Adrenal gland (tissue), 12 donors: Measurements from ENCODE around the gene PRODH. TPM values are rescaled to one million over a fixed set of nuclear protein-coding genes. Genes with fewer than 3 reads are reported as not detected.
"Not testable (repeated sequence)": the region's sequence is repeated elsewhere in the genome, so short reads cannot be mapped to it uniquely, and the experiment has no call there.

ENCODE experiments used
- DNase-seq, 7 donors: peaks; one replicate each; pipeline ENCODE4 v3.0.0-alpha.2; 2019 to 2020
- H3K27ac ChIP-seq, 5 donors: fragments of 200-600 bp; sonication (generic) in 4 of 5; 1 replicate in 3 of 5; 2 replicates in 2 of 5; pipeline versions ENCODE4 v1.5.1 to v1.8.0; 2016 to 2020; ENCODE audit warnings: mild to moderate bottlenecking in 1 of 5
- H3K27me3 ChIP-seq: fragments of 200-600 bp; 2 replicates; pipeline ENCODE4 v1.8.0; 2021
- H3K36me3 ChIP-seq, 2 donors: fragments of 200-600 bp; replicated peaks in 1 of 2; 1 replicate in 1 of 2; 2 replicates in 1 of 2; pipeline versions ENCODE4 v1.5.1 to v1.8.0; 2018 to 2022
- H3K4me1 ChIP-seq, 2 donors: fragments of 200-600 bp; replicated peaks in 1 of 2; 1 replicate in 1 of 2; 2 replicates in 1 of 2; pipeline versions ENCODE4 v1.5.1 to v1.8.0; 2018 to 2021
- H3K4me3 ChIP-seq, 4 donors: fragments of 200-600 bp; sonication (generic) in 3 of 4; one replicate each; pipeline ENCODE4 v1.5.1; 2016 to 2018
- H3K9me3 ChIP-seq, 3 donors: fragments of 200-600 bp; sonication (generic) in 1 of 3; replicated peaks in 1 of 3; 1 replicate in 2 of 3; 2 replicates in 1 of 3; pipeline versions ENCODE4 v1.5.1 to v1.8.0; 2016 to 2021
- WGBS, 4 donors: extraction: QIAGEN DNeasy Blood & Tissue Kit in 2 of 4; methylation state at CpG; one replicate each; pipeline versions ENCODE4 v1.1.5 to v1.1.7; 2013 to 2017; 5-methylcytosine and 5-hydroxymethylcytosine counted together
- intact Hi-C, 2 donors: fragments of 100-400 bp; cut with DNase I; formaldehyde crosslinking; loops; one replicate each; pipeline versions ENCODE4 v1.14.1 to v1.15.0; 2022 to 2023
- polyA plus RNA-seq, 3 donors: library from polyadenylated mRNA; stranded (reverse); fragments of 200-250 nt in 2 of 3; fragments of 350-450 nt in 1 of 3; fragmentation: Illumina TruSeq in 1 of 3; extraction: RNeasy Lipid Tissue Mini Kit (QIAGEN cat#74804) in 1 of 3; gene quantifications; one replicate each; pipeline ENCODE4 v1.2.3, GENCODE V29; 2013 to 2014
- total RNA-seq, 9 donors: library from RNA; depleted of rRNA in 4 of 9; stranded (reverse); fragments of >200 nt in 4 of 9; fragments of 120-200 nt in 1 of 9; fragmentation: NEBNext Ultra II Directional in 1 of 9; extraction: Animal tissue kit (Norgen Biotek cat#: 25700) in 1 of 9; gene quantifications; one replicate each; pipeline versions ENCODE4 v1.1.0 to v1.2.4, GENCODE V29; 2013 to 2023
- donor health status: healthy with polysubstance abuse.
- donor health status: Bipolar disorder and iron deficiency.
- donor health status: DM: yes; HTN: yes; CAD: no.
- donor health status: DM: no; HTN: no; CAD: no.
- donor health status: DM: no; HTN: no; CAD: no.
- donor health status: DM: yes; HTN: yes; CAD: no.

PRODH gene
- total and polyA plus RNA-seq, 12 donors: 0.28 to 2.7 (median 1.0) TPM; not detected in 4

GRCh38 chr22:18960166-18960820 is 24.2 kb upstream of the PRODH start:
- H3K4me3 ChIP-seq, H3K9me3 ChIP-seq, H3K27ac ChIP-seq, H3K4me1 ChIP-seq, intact Hi-C loops, DNase-seq, H3K36me3 ChIP-seq, H3K27me3 ChIP-seq: not testable (repeated sequence)
- WGBS, 4 donors: 76 to 90% (median 82%) methylated on average over 2 to 10 of the region's 11 CpGs

DNA sequence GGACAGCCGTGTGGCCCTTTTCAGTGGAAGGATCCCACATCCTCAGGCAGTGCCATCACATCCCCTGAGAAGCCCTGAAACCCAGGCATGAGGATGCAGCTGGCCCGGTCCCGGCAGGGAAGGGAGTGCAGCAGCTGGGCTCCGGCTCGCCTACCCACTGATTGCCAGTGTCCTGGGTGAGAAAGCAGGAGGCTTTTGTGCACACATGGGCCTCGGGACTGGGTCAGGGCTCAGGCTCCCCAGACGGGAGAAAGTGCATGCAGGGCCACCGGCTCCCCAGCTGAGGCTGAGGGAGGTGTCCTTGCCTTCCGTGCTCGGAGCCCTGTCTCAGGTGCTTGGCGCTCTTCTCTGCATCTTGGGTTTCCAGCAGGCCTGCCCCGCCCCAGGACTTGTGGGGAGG is 23.6 kb upstream of the PRODH start:
- not testable (repeated sequence) for H3K9me3 ChIP-seq, H3K36me3 ChIP-seq, H3K4me1 ChIP-seq, H3K4me3 ChIP-seq, DNase-seq, H3K27ac ChIP-seq, H3K27me3 ChIP-seq
- WGBS, 4 donors: 79 to 81% methylated on average over 10 to 12 of the region's 12 CpGs; no CpG with 5 or more reads in 2 of the 4 donors
- intact Hi-C loops: loop anchor here in 1 of 2 donors (5.0 kb wide), 1 partner anchor 668 kb away; no protein-coding TSS in a partner anchor

DNA sequence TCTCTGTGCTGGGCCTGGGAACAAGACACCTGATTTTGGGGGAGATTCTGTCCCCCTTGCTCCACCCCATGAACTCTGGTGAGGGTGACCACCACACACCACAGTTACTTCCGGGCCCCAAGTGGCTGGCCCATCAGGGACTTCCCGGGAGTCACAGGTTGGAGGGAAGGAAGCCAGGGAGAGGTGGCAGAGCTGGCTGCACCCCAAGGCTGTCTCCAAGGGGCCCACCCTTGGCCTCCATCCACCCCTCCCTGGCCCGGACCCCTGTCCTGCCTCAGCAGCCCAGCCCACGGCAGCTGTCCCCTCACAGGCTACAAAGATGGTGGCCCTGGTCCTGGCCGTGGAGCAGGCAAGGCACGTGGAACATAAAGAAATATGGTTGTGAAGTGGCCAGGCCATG is 23.2 kb upstream of the PRODH start:
- DNase-seq: not testable (repeated sequence)

DNA sequence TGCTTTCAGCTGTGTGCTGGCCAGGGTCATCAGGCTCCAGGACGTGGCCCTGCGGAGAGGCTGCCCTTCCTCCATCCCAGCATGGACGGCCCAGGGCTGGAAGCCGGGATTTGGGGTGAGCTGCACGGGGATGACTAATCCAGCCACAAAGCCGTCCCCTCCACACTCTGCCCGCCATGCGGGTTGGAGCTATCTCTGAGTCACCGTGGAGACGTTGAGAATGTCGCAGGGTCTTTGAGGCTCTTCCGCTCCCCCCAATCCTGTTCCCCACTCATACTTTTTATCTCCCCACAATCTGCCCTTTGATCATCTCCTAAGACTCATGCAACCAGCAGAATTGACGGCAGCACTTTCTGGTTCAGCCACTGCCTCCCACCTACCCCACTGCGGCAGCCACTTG is 22.6 kb upstream of the PRODH start:
- not testable (repeated sequence) for H3K27me3 ChIP-seq, H3K4me3 ChIP-seq, H3K36me3 ChIP-seq, H3K4me1 ChIP-seq, DNase-seq, H3K9me3 ChIP-seq, H3K27ac ChIP-seq
- intact Hi-C loops: loop anchor here in 1 of 2 donors (5.0 kb wide), 1 partner anchor 669 kb away; no protein-coding TSS in a partner anchor
- 66 to 73% (median 70%) methylated on average over 11 to 14 of the region's 14 CpGs for WGBS, 4 donors

More for the DNA sequence above, 23.2 kb upstream of the PRODH start:
- 71 to 84% (median 78%) methylated on average over 2 to 6 of the region's 6 CpGs for WGBS, 4 donors
- not testable (repeated sequence) for H3K27ac ChIP-seq, H3K4me1 ChIP-seq, H3K9me3 ChIP-seq, H3K27me3 ChIP-seq, H3K36me3 ChIP-seq, H3K4me3 ChIP-seq
- intact Hi-C loops: loop anchor here in 1 of 2 donors (5.0 kb wide), 1 partner anchor 668 kb away; no protein-coding TSS in a partner anchor

- 79 to 84% (median 82%) methylated on average over 10 to 18 of the region's 18 CpGs for WGBS, 4 donors
- H3K27me3 ChIP-seq, H3K4me3 ChIP-seq, H3K9me3 ChIP-seq, H3K4me1 ChIP-seq, H3K27ac ChIP-seq, H3K36me3 ChIP-seq: not testable (repeated sequence)
- intact Hi-C loops: loop anchor here in 1 of 2 donors (5.0 kb wide), 1 partner anchor 669 kb away; no protein-coding TSS in a partner anchor
- peak in 1 of 7 donors; percentile 8 for DNase-seq
These were observed 22.2 kb upstream of the PRODH start for GRCh38 chr22:18958321-18958705.

- intact Hi-C loops: loop anchor here in 1 of 2 donors (5.0 kb wide), 1 partner anchor 670 kb away; no protein-coding TSS in a partner anchor
- 57 to 74% (median 73%) methylated on average over 3 to 15 of the region's 18 CpGs for WGBS, 4 donors
- H3K36me3 ChIP-seq, H3K27me3 ChIP-seq, H3K4me3 ChIP-seq, H3K4me1 ChIP-seq, H3K9me3 ChIP-seq, H3K27ac ChIP-seq: not testable (repeated sequence)
- peak in 1 of 7 donors; percentile 10 for DNase-seq
These were observed 21.7 kb upstream of the PRODH start for GRCh38 chr22:18957621-18958320.

DNA sequence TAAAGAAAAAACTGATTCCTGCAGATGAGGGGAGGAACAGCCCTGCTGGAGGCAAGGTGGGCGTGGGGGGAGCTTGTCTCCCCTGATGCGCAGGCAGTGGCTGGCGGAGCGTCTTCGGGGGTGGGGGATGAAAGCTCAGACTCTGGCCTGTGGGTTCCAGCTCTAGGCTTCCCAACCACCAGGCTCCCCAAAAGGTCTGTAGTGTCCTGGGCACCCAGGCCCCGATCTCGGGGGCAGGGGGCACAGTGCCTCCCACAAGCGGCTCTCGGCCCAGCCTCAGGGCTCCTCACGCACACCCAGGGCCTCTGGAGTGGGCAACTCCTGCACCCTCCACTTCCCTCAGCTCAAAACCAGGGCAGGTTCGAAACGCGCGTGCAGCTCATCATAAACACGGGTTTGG is 20.9 kb upstream of the PRODH start:
- H3K4me3 ChIP-seq, H3K9me3 ChIP-seq, H3K4me1 ChIP-seq, H3K36me3 ChIP-seq, H3K27me3 ChIP-seq, H3K27ac ChIP-seq: not testable (repeated sequence)
- WGBS, 4 donors: 79 to 88% (median 81%) methylated on average over 12 to 15 of the region's 15 CpGs
- peak in 1 of 7 donors; percentile 1 for DNase-seq
- intact Hi-C loops: loop anchor here in 1 of 2 donors (5.0 kb wide), 1 partner anchor 670 kb away; no protein-coding TSS in a partner anchor

DNA sequence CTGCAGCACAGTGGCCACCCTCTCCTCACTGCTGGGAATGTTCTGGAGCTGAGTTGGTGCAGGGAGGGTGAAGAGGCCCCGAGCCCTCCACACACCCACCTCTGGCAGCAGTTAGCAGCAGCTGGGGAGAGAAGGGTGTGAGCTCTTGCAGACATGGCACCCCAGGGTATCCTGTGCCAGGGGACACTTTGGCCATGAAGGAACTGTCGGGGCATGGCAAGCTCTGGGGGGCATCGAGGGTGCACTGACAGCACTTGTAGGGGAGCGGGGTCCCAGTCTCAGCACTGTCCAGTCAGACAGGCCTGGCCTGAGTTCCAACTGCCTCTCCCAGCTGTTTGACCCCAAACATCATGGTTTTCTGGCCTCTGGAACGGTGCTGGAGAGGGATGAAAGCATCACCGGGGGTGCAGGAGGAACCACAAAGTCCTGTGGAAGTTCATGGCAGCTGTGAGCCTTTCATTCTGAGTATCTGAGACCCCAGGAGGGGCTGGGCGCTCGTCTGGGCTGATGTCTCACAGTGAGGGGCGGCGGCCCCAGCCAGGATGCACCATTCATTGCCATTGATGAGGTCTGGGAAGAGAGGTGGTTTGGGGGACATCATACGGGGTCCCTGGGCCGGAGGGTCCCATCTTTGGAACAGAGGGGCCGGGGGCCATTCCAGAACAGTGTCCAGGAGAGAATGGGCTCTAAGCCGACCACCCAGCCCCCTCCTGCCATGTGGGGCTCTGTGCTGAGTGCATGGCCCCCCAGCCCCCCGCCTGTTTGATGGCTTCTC is 20.2 kb upstream of the PRODH start:
- WGBS, 4 donors: 68 to 77% (median 74%) methylated on average over 8 to 15 of the region's 15 CpGs
- H3K4me3 ChIP-seq, H3K27me3 ChIP-seq, H3K36me3 ChIP-seq, H3K4me1 ChIP-seq, H3K27ac ChIP-seq, H3K9me3 ChIP-seq: not testable (repeated sequence)
- intact Hi-C loops: loop anchor here in 1 of 2 donors (5.0 kb wide), 1 partner anchor 671 kb away; no protein-coding TSS in a partner anchor
- DNase-seq: peak in 2 of 7 donors; percentile 10 to 11
